Vagina (tissue), 2 donors: ENCODE results near the gene MEIS1.

Experiments
- CTCF ChIP-seq, 3 experiments: fragments of 450-650 bp in 2 of 3; fragments of 200-600 bp in 1 of 3; sonication (generic) in 1 of 3; IDR thresholded peaks; one replicate each; pipeline ENCODE4 v1.5.1; 2017 to 2019; ENCODE audit warnings: antibody characterized with exemption in 3 of 3, mild to moderate bottlenecking in 2 of 3, moderate library complexity in 2 of 3
- POLR2A ChIP-seq, 2 donors: fragments of 450-650 bp; IDR thresholded peaks; one replicate each; pipeline ENCODE4 v1.6.1; 2017; ENCODE audit warnings: antibody characterized with exemption in 2 of 2, mild to moderate bottlenecking in 2 of 2, moderate library complexity in 2 of 2
- POLR2AphosphoS5 ChIP-seq, 2 donors: sonication (generic); formaldehyde crosslinking; IDR thresholded peaks; one replicate each; pipeline ENCODE4 v1.9.0; 2017; ENCODE audit warnings: antibody characterized with exemption in 2 of 2, mild to moderate bottlenecking in 2 of 2, low read depth in 1 of 2; ENCODE audit not compliant: insufficient read depth in 1 of 2

DNA sequence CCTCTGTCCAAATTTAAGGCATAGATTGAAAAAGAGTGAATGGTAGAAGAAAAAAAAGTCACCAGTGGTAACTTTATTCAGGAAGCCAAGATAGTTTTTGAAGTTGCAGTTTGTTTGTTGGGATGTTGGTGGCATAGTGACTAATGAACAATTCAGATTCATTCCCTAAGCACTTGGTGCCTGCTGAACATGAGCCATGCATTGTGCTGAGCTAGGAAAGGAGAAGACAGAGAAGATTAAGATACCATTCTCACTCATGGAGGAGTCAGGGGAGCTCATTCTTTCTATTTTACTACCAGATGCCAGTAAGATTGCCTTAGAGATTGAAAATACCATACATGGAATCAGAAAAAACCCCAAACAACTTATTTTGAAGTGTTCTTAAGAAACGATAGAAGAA lies 25.1 kb downstream of the MEIS1 start:
- TF ChIP-seq CTCF (IDR thresholded peaks at IDR 0.05), result no peak
- TF ChIP-seq POLR2AphosphoS5 (IDR thresholded peaks at IDR 0.05; ENCODE audit: insufficient read depth in 1 of 2, low read depth in 1 of 2), result no peak
- TF ChIP-seq POLR2A (IDR thresholded peaks at IDR 0.05), result no peak
